ENCODE measurements around the gene ZBTB25.

Gene ZBTB25

GRCh38 chr14:64407329-64407728 is 96.3 kb downstream of the ZBTB25 start:
- TF ChIP-seq TCF12 (IDR thresholded peaks at IDR 0.05; ENCODE audit: low read depth) (no peak), RAD21 (IDR thresholded peaks at IDR 0.05; ENCODE audit: low read depth) (no peak), FOXM1 (IDR thresholded peaks at IDR 0.05; ENCODE audit: borderline replicate concordance, low read depth) (no peak), EP300 (IDR thresholded peaks at IDR 0.05; ENCODE audit: borderline replicate concordance) (no peak), MAX (IDR thresholded peaks at IDR 0.05) (no peak), NFIC (IDR thresholded peaks at IDR 0.05) (no peak), TAF1 (IDR thresholded peaks at IDR 0.05; ENCODE audit: low read depth) (no peak), YY1 (IDR thresholded peaks at IDR 0.05; ENCODE audit: low read depth) (no peak), EGR1 (IDR thresholded peaks at IDR 0.05) (no peak), CEBPB (IDR thresholded peaks at IDR 0.05) (no peak), REST (IDR thresholded peaks at IDR 0.05; ENCODE audit: low read depth) (no peak), CREB1 (IDR thresholded peaks at IDR 0.05; ENCODE audit: low read depth) (no peak), ZBTB7A (IDR thresholded peaks at IDR 0.05; ENCODE audit: low read depth) (no peak), USF1 (IDR thresholded peaks at IDR 0.05) (no peak)

- TF ChIP-seq CREB1 (IDR thresholded peaks at IDR 0.05; ENCODE audit: low read depth) (no peak), EGR1 (IDR thresholded peaks at IDR 0.05) (no peak), TEAD4 (IDR thresholded peaks at IDR 0.05) (no peak), EP300 (IDR thresholded peaks at IDR 0.05; ENCODE audit: borderline replicate concordance) (no peak)
Measured at GRCh38 chr14:64405295-64405694, 98.3 kb downstream of the ZBTB25 start.

GRCh38 chr14:64401949-64402348 is 101.7 kb downstream of the ZBTB25 start:
- TF ChIP-seq EGR1 (IDR thresholded peaks at IDR 0.05) (no peak), RAD21 (IDR thresholded peaks at IDR 0.05; ENCODE audit: low read depth) (no peak), TEAD4 (IDR thresholded peaks at IDR 0.05) (no peak), YY1 (IDR thresholded peaks at IDR 0.05; ENCODE audit: low read depth) (no peak), CEBPB (IDR thresholded peaks at IDR 0.05) (no peak), EP300 (IDR thresholded peaks at IDR 0.05; ENCODE audit: borderline replicate concordance) (no peak), MAX (IDR thresholded peaks at IDR 0.05) (no peak), NFIC (IDR thresholded peaks at IDR 0.05) (no peak), USF1 (IDR thresholded peaks at IDR 0.05) (no peak), TAF1 (IDR thresholded peaks at IDR 0.05; ENCODE audit: low read depth) (no peak), TCF12 (IDR thresholded peaks at IDR 0.05; ENCODE audit: low read depth) (no peak), CREB1 (IDR thresholded peaks at IDR 0.05; ENCODE audit: low read depth) (no peak), ZBTB7A (IDR thresholded peaks at IDR 0.05; ENCODE audit: low read depth) (no peak)

- TF ChIP-seq EP300 (IDR thresholded peaks at IDR 0.05; ENCODE audit: borderline replicate concordance) = no peak
Measured at GRCh38 chr14:64400829-64401459, 102.7 kb downstream of the ZBTB25 start.

Data from Ishikawa (cell line).